Measurements from ENCODE around the gene GNAT2.

GRCh38 chr1:109659997-109660690, 40.7 kb upstream of the GNAT2 start:
- TF ChIP-seq, protein P1, sequence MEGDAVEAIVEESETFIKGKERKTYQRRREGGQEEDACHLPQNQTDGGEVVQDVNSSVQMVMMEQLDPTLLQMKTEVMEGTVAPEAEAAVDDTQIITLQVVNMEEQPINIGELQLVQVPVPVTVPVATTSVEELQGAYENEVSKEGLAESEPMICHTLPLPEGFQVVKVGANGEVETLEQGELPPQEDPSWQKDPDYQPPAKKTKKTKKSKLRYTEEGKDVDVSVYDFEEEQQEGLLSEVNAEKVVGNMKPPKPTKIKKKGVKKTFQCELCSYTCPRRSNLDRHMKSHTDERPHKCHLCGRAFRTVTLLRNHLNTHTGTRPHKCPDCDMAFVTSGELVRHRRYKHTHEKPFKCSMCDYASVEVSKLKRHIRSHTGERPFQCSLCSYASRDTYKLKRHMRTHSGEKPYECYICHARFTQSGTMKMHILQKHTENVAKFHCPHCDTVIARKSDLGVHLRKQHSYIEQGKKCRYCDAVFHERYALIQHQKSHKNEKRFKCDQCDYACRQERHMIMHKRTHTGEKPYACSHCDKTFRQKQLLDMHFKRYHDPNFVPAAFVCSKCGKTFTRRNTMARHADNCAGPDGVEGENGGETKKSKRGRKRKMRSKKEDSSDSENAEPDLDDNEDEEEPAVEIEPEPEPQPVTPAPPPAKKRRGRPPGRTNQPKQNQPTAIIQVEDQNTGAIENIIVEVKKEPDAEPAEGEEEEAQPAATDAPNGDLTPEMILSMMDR (IDR thresholded peaks at IDR 0.05): no peak
- TF ChIP-seq EP300 (IDR thresholded peaks at IDR 0.05): no peak
